Activated naive CD4-positive, alpha-beta T cell treated with anti-CD3 and anti-CD28 coated beads for 36 hours (primary cell): ENCODE data around the gene TBC1D10A. TPM values are rescaled to one million over a fixed set of nuclear protein-coding genes. Genes with fewer than 3 reads are reported as not detected.

Experiments used
- CTCF ChIA-PET: fragments of 350-600 bp; sonication (Branson Sonifier 250); formaldehyde crosslinking; loops from one replicate; lab custom pipeline; 2021; ENCODE audit warnings: antibody characterized with exemption; lab: Charles Lee
- DNase-seq: peaks from one replicate; pipeline ENCODE4 v3.0.0-alpha.2; 2020
- H3K27ac Mint-ChIP-seq: one replicate; pipeline ENCODE4 v1.8.0; 2021; ENCODE audit warnings: mild to moderate bottlenecking, mixed read lengths
- H3K27me3 Mint-ChIP-seq: one replicate; pipeline ENCODE4 v1.8.0; 2021; ENCODE audit warnings: low read depth, mixed read lengths
- H3K36me3 Mint-ChIP-seq: one replicate; pipeline ENCODE4 v1.8.0; 2021; ENCODE audit warnings: low read depth, mixed read lengths
- H3K4me1 Mint-ChIP-seq: one replicate; pipeline ENCODE4 v1.8.0; 2021; ENCODE audit warnings: low read depth, mixed read lengths
- H3K4me3 Mint-ChIP-seq: one replicate; pipeline ENCODE4 v1.8.0; 2021; ENCODE audit warnings: mild to moderate bottlenecking, moderate library complexity, mixed read lengths
- H3K9me3 Mint-ChIP-seq: one replicate; pipeline ENCODE4 v1.8.0; 2021; ENCODE audit warnings: mixed read lengths
- intact Hi-C: fragments of 100-400 bp; cut with micrococcal nuclease; formaldehyde crosslinking; loops from one replicate; pipeline ENCODE4 v1.15.1; 2023
- total RNA-seq, 2 experiments: library from RNA; stranded (reverse); gene quantifications; one replicate each; pipeline ENCODE4 v1.2.3, GENCODE V29; 2021

TBC1D10A gene
- total RNA-seq, 2 experiments from 2014 or later: 19.4 to 21.4 TPM

DNA sequence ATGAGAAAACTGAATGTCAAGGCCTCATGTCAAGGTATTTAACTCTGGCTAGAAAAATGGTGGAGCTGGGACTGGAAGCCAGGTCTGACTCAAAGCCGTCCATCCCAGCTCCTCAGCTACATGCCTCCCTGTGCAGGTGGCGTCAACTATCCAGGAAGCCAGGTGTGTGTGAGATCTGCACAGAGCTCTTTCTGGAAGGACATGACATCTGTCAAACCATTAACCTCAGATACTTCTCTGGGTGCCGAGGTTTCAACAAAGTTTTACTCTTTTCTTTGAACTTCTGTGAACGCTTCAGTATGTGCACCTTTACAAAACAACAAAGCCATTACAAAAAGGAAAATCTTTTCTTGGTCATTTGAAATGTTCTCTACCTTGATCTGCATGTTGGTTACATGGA is 30.4 kb downstream of the TBC1D10A start:
- Mint-ChIP-seq H3K27ac (peak overlapping the region; percentile 72), H3K4me1 (peaks cover 69% of the 10 kb centered on the region), H3K27me3 (no peaks in the 10 kb centered on the region), H3K36me3 (peaks cover 7% of the 10 kb centered on the region), H3K9me3 (no peaks in the 10 kb centered on the region), H3K4me3 (no peak overlapping the region)
- intact Hi-C loops: no loop called here
- CTCF ChIA-PET: interaction anchor here (0.6 to 3.6 kb wide), 4 partner anchors 9 to 1155 kb away, joined by 3 to 20 read pairs (median 3); no protein-coding TSS in a partner anchor
- no peak for DNase-seq

DNA sequence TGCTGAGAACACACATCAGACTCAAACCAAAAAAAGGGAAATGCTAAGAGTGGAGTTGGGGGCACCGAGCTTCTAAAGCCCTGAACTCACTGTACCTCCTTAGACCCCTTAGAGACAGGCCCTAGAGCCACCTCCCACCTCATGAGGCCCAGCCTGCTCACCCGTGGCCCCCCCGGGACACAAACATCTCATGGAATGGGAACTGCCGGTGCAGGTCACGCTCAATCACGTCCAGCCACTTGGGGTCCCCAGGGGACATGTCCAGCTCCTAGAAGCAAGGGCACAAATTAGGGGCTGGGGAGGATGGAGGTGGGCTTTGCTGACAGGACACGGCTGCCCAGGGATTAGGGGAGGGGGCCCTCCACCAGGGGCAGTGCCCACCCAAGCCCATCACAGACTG is 31.2 kb downstream of the TBC1D10A start:
- DNase-seq: no peak
- peaks cover 65% of the 10 kb centered on the region for H3K4me1 Mint-ChIP-seq
- intact Hi-C loops: no loop called here
- H3K27ac Mint-ChIP-seq: peak overlapping the region; percentile 72
- peaks cover 5% of the 10 kb centered on the region for H3K36me3 Mint-ChIP-seq
- H3K9me3 Mint-ChIP-seq: no peaks in the 10 kb centered on the region
- CTCF ChIA-PET: interaction anchor here (0.6 to 3.6 kb wide), 6 partner anchors 8 to 1156 kb away, joined by 3 to 20 read pairs (median 3); no protein-coding TSS in a partner anchor
- H3K4me3 Mint-ChIP-seq: no peak overlapping the region
- no peaks in the 10 kb centered on the region for H3K27me3 Mint-ChIP-seq

DNA sequence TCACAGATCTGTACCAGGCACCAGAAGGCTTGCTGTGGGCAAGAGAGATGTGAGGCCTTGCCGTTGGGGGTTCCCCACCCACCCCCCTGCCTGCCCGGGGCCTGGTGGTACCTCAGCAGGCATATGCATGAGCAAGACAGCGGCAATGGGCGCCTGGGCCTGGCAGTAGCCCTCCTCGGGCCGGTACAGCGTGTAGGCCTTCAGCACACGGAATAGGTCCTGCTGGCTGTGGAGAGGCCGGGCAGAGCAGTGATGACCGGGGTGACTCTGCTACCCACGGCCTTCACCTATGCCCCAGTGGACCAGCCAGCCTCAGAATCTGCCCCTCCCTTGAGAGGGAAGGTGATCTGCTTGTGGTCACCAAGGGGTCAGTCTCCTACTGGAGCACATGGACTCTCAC is 31.9 kb downstream of the TBC1D10A start:
- CTCF ChIA-PET: interaction anchor here (0.5 to 1.5 kb wide), 3 partner anchors 32 to 219 kb away, joined by 3 read pairs; no protein-coding TSS in a partner anchor
- peaks cover 66% of the 10 kb centered on the region for H3K4me1 Mint-ChIP-seq
- intact Hi-C loops: no loop called here
- peaks cover 5% of the 10 kb centered on the region for H3K36me3 Mint-ChIP-seq
- no peaks in the 10 kb centered on the region for H3K9me3 Mint-ChIP-seq
- no peak for DNase-seq
- no peaks in the 10 kb centered on the region for H3K27me3 Mint-ChIP-seq
- no peak overlapping the region for H3K4me3 Mint-ChIP-seq
- no peak overlapping the region for H3K27ac Mint-ChIP-seq

DNA sequence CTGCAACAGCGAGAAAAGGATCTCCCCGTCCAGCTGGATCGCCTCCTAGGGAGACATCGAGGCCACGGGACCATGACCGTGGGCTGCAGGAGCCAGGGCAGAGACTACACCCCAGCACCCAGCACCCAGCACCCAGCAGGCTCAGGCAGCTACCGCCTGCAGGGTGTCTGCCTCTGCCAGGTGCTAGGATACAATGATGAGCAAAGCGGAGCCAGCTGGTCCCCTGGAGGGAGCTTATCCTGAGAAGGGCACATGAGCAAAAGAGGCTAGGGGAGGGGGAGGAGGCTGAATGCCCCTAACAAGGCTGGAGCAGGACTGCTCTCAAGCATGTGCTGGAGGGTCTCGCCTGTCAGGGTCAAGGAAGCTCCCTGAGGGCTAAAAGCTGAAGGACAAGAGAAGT is 32.7 kb downstream of the TBC1D10A start:
- peak overlapping the region; percentile 3 for H3K27ac Mint-ChIP-seq
- intact Hi-C loops: no loop called here
- peaks cover 61% of the 10 kb centered on the region for H3K4me1 Mint-ChIP-seq
- no peaks in the 10 kb centered on the region for H3K9me3 Mint-ChIP-seq
- H3K27me3 Mint-ChIP-seq: no peaks in the 10 kb centered on the region
- H3K4me3 Mint-ChIP-seq: no peak overlapping the region
- DNase-seq: no peak
- CTCF ChIA-PET: interaction anchor here (0.5 to 0.6 kb wide), 2 partner anchors 96 to 136 kb away, joined by 3 read pairs; no protein-coding TSS in a partner anchor
- H3K36me3 Mint-ChIP-seq: peaks cover 4% of the 10 kb centered on the region

DNA sequence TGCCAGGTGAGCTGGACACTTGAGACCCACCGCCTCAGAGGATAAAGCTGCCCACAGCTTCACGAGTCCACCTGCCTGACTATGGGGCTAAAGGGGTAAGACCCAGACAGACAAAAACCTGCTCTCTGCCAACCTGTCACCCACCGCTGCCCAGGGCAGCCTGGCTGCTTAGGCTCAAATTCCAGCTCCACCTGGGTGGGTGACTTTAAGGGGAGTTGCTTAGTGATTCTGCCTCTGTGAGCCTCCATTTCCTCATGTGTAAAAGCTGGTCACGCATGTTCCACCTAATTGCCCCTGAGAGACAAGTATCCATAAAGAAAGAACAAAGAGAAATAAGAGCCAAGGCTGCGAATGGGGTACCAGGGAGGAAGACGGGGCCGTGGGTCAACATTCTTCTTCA is 33.7 kb downstream of the TBC1D10A start:
- no peak for DNase-seq
- no peak overlapping the region for H3K27ac Mint-ChIP-seq
- intact Hi-C loops: no loop called here
- H3K9me3 Mint-ChIP-seq: no peaks in the 10 kb centered on the region
- peaks cover 4% of the 10 kb centered on the region for H3K36me3 Mint-ChIP-seq
- H3K4me3 Mint-ChIP-seq: no peak overlapping the region
- CTCF ChIA-PET: no interaction called here
- peaks cover 56% of the 10 kb centered on the region for H3K4me1 Mint-ChIP-seq
- no peaks in the 10 kb centered on the region for H3K27me3 Mint-ChIP-seq

DNA sequence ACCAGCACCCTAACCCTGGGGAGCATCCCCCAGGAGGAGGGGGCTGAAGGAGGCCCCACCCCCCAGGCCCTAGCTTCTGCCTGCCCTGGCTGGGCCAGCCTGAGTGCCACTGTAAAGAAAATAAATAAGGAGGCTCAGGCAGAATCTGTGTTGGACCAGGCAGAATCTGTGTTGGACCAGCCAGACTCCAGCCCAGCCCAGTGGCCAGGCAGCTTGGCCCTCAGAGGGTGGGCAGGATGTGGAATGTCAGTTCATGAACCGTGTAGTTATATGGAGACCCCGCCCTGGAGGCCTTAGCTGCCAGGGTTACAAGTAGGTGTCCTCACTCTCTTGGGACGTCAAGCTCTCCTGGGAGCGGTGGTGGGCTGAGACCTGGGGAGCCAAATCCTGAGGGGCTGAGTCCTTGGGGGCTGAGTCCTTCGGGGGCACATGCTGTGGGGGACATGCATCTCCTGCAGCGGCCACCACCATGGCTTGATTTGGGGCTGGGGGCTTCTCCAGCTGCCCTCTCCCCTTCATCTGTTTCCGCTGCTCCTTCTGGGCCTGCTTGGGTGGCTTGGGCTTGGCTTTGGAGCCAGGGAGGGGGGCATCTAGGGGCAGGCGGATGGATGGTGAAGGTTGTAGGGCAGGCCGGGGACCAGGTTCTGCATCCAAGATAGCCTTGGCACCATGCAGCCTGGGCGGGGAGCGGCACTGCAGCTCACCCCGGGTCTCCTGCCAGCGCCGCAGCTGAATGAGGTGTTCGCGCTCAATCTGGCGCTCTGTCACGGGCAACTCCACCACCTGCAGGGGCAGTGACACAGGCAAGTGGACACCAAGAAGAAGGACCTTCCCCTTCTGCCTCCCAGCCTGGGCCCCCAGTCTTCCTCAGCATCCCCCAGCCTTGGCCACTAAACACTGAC is 34.4 kb downstream of the TBC1D10A start:
- Mint-ChIP-seq H3K9me3 (no peaks in the 10 kb centered on the region), H3K27me3 (no peaks in the 10 kb centered on the region), H3K4me1 (peaks cover 49% of the 10 kb centered on the region), H3K27ac (no peak overlapping the region), H3K36me3 (peaks cover 4% of the 10 kb centered on the region), H3K4me3 (no peak overlapping the region)
- no peak for DNase-seq
- CTCF ChIA-PET: interaction anchor here (1.0 to 8.0 kb wide), 2 partner anchors 8 to 93 kb away, joined by 3 to 287 read pairs; partner anchors contain the start of gene RNF215
- intact Hi-C loops: no loop called here

DNA sequence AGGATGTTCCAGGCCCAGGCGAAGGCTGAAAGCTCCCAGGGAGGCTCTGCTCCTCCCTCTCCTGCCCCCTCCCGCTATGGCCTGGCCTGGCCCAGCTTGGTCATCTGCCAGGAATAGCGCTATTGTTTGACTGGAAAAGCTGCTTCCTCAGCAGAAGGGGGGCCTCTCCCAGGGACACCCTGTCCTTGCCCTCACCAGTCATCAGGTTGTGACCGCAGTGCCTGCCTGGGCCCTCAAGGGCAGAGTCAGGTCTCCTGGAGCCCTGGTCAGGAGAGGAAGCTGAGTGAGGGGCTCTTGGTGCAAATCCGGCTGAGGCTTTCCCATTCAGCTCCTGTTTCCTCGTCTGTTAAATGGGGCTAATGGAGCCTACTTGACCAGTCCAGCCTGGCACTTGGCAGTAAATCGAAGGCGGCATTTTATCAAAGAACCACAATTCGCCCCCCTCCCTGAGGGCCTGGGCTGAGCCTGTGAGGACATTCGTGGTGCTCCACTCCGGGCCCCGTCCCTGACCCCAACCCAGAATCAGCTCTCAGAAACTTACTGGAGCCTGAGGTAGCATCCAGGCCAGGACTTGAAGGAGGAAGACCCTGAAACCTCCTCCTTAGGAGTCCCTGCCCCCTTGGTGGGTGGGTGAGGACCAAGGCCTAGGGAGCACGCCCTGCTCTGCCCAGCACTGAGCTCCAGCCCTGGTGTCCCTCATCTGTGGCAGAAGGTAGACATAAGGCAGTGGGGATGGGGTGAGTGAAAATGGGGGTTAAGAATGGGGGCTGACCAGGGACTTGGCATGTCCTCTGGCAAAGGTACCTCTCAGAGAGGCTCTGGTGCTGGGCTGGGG is 35.5 kb downstream of the TBC1D10A start:
- Mint-ChIP-seq H3K27me3 (no peaks in the 10 kb centered on the region), H3K36me3 (peaks cover 4% of the 10 kb centered on the region), H3K27ac (peak overlapping the region; percentile 18), H3K9me3 (no peaks in the 10 kb centered on the region), H3K4me1 (peaks cover 43% of the 10 kb centered on the region), H3K4me3 (no peak overlapping the region)
- CTCF ChIA-PET: interaction anchor here (0.8 to 8.0 kb wide), 3 partner anchors 19 to 95 kb away, joined by 3 to 287 read pairs (median 3); partner anchors contain the start of gene RNF215
- DNase-seq: no peak
- intact Hi-C loops: no loop called here

DNA sequence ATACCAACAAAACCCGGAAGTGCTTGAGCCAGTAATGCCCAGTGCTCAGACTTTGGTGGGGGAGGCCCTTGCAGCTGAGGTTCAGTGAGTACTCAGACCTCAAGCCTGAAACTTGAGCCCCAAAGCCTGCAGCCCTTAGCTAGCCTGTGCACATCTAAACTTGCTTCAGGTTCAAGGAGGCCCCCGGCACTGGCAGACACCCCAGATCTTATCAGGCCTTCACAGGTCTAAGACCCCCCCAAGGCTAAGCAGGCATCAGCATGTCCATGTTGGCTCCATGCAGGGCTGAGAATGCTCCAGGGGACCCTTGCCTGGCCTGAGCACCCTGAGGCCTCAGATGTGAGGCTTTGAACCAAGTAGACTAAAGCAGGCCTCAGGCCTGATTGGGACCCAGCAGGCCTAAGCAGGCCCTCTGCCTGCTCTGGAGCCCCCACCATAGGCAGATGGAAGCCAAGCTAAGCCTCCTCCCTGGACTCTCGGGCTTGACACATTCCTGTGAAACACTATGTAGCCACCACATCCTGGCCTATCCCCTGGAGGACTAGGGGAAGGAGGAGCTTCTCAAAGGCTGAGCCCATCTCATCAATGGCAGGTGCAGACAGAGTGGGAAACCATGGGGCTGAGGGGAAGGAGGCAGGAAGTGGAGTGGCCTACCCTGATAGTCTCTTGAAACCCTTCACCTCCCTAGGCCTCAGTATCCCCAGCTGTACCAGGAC is 36.2 kb downstream of the TBC1D10A start:
- Mint-ChIP-seq H3K27ac (peak overlapping the region; percentile 8), H3K9me3 (no peaks in the 10 kb centered on the region), H3K27me3 (no peaks in the 10 kb centered on the region), H3K4me3 (peak overlapping the region; percentile 77), H3K4me1 (peaks cover 35% of the 10 kb centered on the region), H3K36me3 (peaks cover 4% of the 10 kb centered on the region)
- CTCF ChIA-PET: interaction anchor here (0.8 to 8.0 kb wide), 7 partner anchors 20 to 185 kb away, joined by 3 to 287 read pairs (median 30); partner anchors contain the start of genes RNF215 and TBC1D10A
- intact Hi-C loops: no loop called here
- DNase-seq: no peak

DNA sequence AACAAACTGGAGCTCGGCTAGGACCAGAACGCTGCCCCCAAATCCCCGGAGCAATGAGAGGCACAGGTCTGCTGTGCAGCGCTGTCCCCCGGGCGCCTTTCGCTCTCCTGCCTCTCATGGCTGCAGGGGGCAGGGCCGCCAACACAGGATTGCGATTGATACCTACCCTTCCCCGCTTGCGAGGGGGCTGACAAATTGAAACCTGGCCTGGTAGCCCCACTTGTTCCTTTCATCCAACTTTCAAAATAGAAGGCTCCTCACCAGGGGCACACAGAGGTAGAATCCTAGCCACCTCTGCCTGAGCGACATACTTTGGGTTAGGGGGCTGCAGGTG is 36.8 kb downstream of the TBC1D10A start:
- H3K27me3 Mint-ChIP-seq: no peaks in the 10 kb centered on the region
- H3K36me3 Mint-ChIP-seq: peaks cover 4% of the 10 kb centered on the region
- H3K27ac Mint-ChIP-seq: no peak overlapping the region
- H3K4me1 Mint-ChIP-seq: peaks cover 32% of the 10 kb centered on the region
- no peak for DNase-seq
- H3K4me3 Mint-ChIP-seq: peak overlapping the region; percentile 77
- no peaks in the 10 kb centered on the region for H3K9me3 Mint-ChIP-seq
- intact Hi-C loops: loop anchor here (1.0 to 2.0 kb wide), 4 partner anchors 15 to 134 kb away; partner anchors contain the start of genes SF3A1 and TBC1D10A
- CTCF ChIA-PET: interaction anchor here (1.1 to 8.0 kb wide), 7 partner anchors 20 to 184 kb away, joined by 3 to 287 read pairs (median 30); partner anchors contain the start of genes RNF215, SEC14L2 and TBC1D10A

DNA sequence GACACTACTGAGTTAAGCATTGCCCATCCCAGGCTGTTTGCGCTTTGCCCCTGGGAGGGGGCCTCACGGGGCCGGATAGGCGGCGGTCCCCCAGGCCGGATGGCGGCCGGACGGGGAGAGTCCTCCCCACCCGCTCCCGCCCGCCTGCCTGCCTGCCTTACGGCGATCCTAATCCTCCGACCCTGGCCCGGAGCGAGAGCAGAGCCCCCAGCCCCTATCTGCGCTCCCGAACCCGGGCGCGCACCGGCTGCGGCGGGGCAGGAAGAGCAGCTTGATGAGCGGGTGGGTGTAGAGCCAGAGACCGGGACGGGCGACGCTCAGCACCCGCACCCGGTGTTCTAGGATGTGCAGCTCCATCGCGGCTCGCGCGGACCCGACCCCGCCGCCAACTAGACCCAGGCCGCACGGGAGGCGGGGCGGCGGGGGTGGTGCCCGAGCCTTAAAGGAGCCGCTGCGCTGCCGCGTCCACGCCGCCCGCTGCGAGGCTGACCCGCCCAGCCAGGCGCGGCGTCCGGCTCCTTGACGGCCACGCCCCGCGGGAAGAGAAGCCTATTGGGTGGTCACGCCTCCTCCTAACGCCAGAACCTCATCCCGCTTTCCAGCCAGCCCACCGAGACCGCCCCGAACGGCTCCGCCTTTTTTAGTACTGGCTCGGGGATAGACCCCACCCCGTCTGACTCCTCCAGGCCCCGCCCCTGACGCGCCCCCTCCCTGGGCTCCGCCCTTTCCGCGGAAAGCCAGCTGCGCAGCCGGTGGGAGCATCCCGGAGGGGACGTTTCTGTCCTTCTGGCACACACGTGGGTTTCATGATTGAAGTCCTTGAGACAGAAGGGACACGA is 37.4 kb downstream of the TBC1D10A start, which contains the start of gene CASTOR1:
TSS of gene CASTOR1 (minus strand) at position 365 of the 839 bp plus-strand sequence. CDS start at position 357, 8 bp downstream.
- peaks cover 4% of the 10 kb centered on the region for H3K36me3 Mint-ChIP-seq
- peak within 1 kb of the TSS; percentile 77 for H3K4me3 Mint-ChIP-seq
- H3K27ac Mint-ChIP-seq: peak within 1 kb of the TSS; percentile 8
- CTCF ChIA-PET: interaction anchor here (0.7 to 8.0 kb wide), 21 partner anchors 9 to 195 kb away, joined by 3 to 287 read pairs (median 14); partner anchors contain the start of genes RNF215, SEC14L2 and TBC1D10A
- intact Hi-C loops: loop anchor here (1.0 to 2.0 kb wide), 4 partner anchors 15 to 135 kb away; partner anchors contain the start of genes SF3A1 and TBC1D10A
- peak; percentile 93 for DNase-seq
- no peaks in the 10 kb centered on the region for H3K27me3 Mint-ChIP-seq
- peaks cover 31% of the 10 kb centered on the region for H3K4me1 Mint-ChIP-seq
- H3K9me3 Mint-ChIP-seq: no peaks in the 10 kb centered on the region
